ENCODE data around the gene CR1. TPM values are rescaled to one million over a fixed set of nuclear protein-coding genes. Genes with fewer than 3 reads are reported as not detected.

CR1 gene
- total RNA-seq, 6 experiments from 2014 or later: 1.1 to 7.8 (median 2.0) TPM

DNA sequence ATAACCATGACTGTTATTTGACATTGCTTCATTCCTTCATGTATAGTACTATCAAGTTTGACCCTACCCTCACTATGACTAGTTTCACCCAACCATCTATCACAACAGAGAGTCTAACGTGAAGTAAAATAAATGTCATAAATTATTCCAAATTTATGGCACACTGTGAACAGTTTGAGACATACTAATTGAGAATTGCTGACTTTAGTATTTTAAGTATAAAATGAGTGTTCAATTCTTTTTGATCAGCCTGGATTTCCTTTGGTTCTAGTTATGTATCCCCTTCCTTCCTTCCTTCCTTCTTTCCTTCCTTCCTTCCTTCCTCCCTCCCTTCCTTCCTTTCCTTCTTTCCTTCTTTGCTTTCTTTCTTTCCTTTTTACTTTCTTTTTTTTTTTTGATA lies 14.5 kb downstream of the CR1 start:
- intact Hi-C loops (cut with DNase I): no loop called here
- no peaks in the 10 kb centered on the region for H3K4me1 ChIP-seq
- ATAC-seq (no peak), DNase-seq (no peak)
- TF ChIP-seq, protein P1, sequence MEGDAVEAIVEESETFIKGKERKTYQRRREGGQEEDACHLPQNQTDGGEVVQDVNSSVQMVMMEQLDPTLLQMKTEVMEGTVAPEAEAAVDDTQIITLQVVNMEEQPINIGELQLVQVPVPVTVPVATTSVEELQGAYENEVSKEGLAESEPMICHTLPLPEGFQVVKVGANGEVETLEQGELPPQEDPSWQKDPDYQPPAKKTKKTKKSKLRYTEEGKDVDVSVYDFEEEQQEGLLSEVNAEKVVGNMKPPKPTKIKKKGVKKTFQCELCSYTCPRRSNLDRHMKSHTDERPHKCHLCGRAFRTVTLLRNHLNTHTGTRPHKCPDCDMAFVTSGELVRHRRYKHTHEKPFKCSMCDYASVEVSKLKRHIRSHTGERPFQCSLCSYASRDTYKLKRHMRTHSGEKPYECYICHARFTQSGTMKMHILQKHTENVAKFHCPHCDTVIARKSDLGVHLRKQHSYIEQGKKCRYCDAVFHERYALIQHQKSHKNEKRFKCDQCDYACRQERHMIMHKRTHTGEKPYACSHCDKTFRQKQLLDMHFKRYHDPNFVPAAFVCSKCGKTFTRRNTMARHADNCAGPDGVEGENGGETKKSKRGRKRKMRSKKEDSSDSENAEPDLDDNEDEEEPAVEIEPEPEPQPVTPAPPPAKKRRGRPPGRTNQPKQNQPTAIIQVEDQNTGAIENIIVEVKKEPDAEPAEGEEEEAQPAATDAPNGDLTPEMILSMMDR (IDR thresholded peaks at IDR 0.05): no peak
- TF ChIP-seq POLR2A (IDR thresholded peaks at IDR 0.05): no peak
- H3K4me3 ChIP-seq: no peak overlapping the region
- WGBS (ENCODE audit: insufficient coverage, low coverage, low lambda C conversion rate, missing lambda C conversion rate): 47% methylated on average over 1 of the region's 1 CpG
- no peak overlapping the region for H3K27ac ChIP-seq
- no peaks in the 10 kb centered on the region for H3K9me3 ChIP-seq
- peaks cover 0 to 2% (median 0%) of the 10 kb centered on the region in 4 donors for H3K36me3 ChIP-seq
- H3K27me3 ChIP-seq: no peaks in the 10 kb centered on the region

DNA sequence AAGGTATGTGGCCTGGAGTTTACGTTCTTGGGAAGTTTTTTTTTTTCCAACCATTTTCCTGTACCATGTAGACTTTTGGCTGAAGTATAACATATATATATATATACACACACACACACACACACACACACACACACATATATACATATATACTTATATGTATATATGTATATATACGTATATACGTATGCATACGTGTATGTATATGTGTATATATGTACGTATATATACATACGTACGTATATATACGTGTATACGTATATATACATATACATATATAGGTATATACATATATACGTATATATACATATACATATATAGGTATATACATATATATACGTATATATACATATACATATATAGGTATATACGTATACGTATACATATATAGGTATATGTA lies 18.9 kb downstream of the CR1 start:
- no peak for ATAC-seq
- no peaks in the 10 kb centered on the region for H3K9me3 ChIP-seq
- no peak overlapping the region for H3K4me3 ChIP-seq
- H3K27ac ChIP-seq: no peak overlapping the region
- no peak for DNase-seq
- 86% methylated on average over 13 of the region's 13 CpGs for WGBS (ENCODE audit: insufficient coverage, low coverage, low lambda C conversion rate, missing lambda C conversion rate)
- no peaks in the 10 kb centered on the region for H3K4me1 ChIP-seq
- H3K36me3 ChIP-seq: no peaks in the 10 kb centered on the region
- no peaks in the 10 kb centered on the region for H3K27me3 ChIP-seq
- intact Hi-C loops (cut with DNase I): no loop called here
- TF ChIP-seq, protein P1 (IDR thresholded peaks at IDR 0.05): no peak
- TF ChIP-seq POLR2A (IDR thresholded peaks at IDR 0.05): no peak

DNA sequence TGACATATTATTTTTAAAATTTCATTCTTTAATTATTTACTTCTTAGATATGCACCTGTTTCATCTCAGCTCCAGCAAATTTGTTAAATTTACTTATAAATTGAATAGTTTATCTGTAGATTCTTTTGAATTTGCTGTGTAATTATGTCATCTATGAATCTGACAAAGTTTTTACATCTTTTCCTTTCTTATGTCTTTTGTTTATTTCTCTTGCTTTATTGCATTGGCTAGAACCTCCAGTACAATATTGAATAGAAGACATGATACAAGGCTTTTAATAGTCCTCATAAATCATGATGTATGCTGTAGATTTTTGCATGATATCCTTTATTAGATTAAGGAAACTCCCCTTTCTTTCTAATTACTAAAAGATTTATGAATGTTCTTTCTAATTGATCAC lies 20.8 kb downstream of the CR1 start:
- H3K4me3 ChIP-seq: no peak overlapping the region
- DNase-seq: no peak
- no peak for ATAC-seq
- H3K9me3 ChIP-seq: no peaks in the 10 kb centered on the region
- no peak for TF ChIP-seq POLR2A (IDR thresholded peaks at IDR 0.05)
- TF ChIP-seq, protein P1 (IDR thresholded peaks at IDR 0.05): no peak
- intact Hi-C loops (cut with DNase I): no loop called here
- H3K27me3 ChIP-seq: no peaks in the 10 kb centered on the region
- H3K27ac ChIP-seq: no peak overlapping the region
- no peaks in the 10 kb centered on the region for H3K4me1 ChIP-seq
- no peaks in the 10 kb centered on the region for H3K36me3 ChIP-seq

DNA sequence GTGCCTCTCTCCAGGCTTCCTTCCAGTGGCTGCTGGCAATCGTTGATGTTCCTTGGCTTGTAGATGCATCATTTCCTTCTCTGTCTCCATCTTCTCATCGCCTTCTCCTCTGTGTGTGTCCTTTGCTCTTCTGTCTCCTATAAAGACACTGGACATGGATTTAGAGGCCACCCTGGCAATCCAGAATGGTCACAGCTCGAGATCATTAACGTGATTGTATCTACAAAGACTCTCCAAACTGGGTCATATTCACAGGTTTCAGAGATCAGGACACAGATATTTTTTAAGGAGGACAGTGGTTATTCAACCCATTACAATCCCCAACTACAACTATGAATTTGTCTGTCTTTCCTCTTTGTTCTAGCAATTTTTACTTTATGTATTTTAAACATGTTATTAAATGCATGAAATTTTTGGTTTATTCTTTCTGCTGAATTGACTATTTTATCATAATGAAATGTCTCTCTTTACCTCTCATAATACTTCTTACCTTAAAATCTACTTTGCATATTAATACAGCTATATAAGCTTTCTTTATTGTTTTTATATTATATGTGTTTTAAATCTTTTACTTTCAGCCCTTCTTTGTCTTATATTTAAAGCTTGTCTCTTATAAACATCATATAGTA lies 22.8 kb downstream of the CR1 start:
- no peak for ATAC-seq
- H3K27me3 ChIP-seq: no peaks in the 10 kb centered on the region
- 54% methylated on average over 4 of the region's 4 CpGs for WGBS (ENCODE audit: insufficient coverage, low coverage, low lambda C conversion rate, missing lambda C conversion rate)

More for the DNA sequence above, 22.8 kb downstream of the CR1 start:
- intact Hi-C loops (cut with DNase I): no loop called here
- H3K27ac ChIP-seq: no peak overlapping the region
- DNase-seq: no peak
- no peaks in the 10 kb centered on the region for H3K36me3 ChIP-seq
- no peak overlapping the region for H3K4me3 ChIP-seq
- H3K9me3 ChIP-seq: no peaks in the 10 kb centered on the region
- no peak for TF ChIP-seq POLR2A (IDR thresholded peaks at IDR 0.05)
- TF ChIP-seq, protein P1 (IDR thresholded peaks at IDR 0.05): no peak
- H3K4me1 ChIP-seq: no peaks in the 10 kb centered on the region

Data from right lobe of liver (tissue), 6 donors.